GM12873 (cell line): Measurements from ENCODE around the gene CCDC92.

ENCODE experiments used
- CTCF ChIP-seq: IDR thresholded peaks from 2 replicates; pipeline ENCODE4 v1.5.1; 2012; ENCODE audit warnings: low read depth, mild to moderate bottlenecking, moderate library complexity, low read length, control low read depth; ENCODE audit not compliant: insufficient read depth; ENCODE audit errors: missing control alignments

Gene CCDC92

GRCh38 chr12:124001343-124001742, 28.7 kb upstream of the CCDC92 start:
- TF ChIP-seq CTCF: no peak

GRCh38 chr12:124000111-124000510, 27.5 kb upstream of the CCDC92 start:
- no peak for TF ChIP-seq CTCF

GRCh38 chr12:123998991-123999359, 26.3 kb upstream of the CCDC92 start:
- no peak for TF ChIP-seq CTCF

GRCh38 chr12:123998344-123998990, 25.8 kb upstream of the CCDC92 start:
- no peak for TF ChIP-seq CTCF

- TF ChIP-seq CTCF: no peak
Measured at GRCh38 chr12:123997908-123998307, 25.3 kb upstream of the CCDC92 start.

GRCh38 chr12:123997033-123997822, 24.6 kb upstream of the CCDC92 start:
- no peak for TF ChIP-seq CTCF

- TF ChIP-seq CTCF: no peak
Measured at GRCh38 chr12:123996581-123996980, 23.9 kb upstream of the CCDC92 start.
